Breast epithelium (tissue), 4 donors: Measurements from ENCODE around the gene LCLAT1. TPM values are rescaled to one million over a fixed set of nuclear protein-coding genes. Genes with fewer than 3 reads are reported as not detected.

Experiments
- DNase-seq, 2 donors: peaks; one replicate each; pipeline ENCODE4 v3.0.0-alpha.2; 2019; ENCODE audit warnings: low spot score in 2 of 2
- H3K27ac ChIP-seq, 2 donors: fragments of 200-600 bp; sonication (generic) in 1 of 2; one replicate each; pipeline ENCODE4 v1.5.1; 2016 to 2019; ENCODE audit warnings: mild to moderate bottlenecking in 1 of 2
- H3K27me3 ChIP-seq, 2 donors: fragments of 200-600 bp; sonication (generic) in 1 of 2; one replicate each; pipeline versions ENCODE4 v1.5.1 to v1.6.0; 2017 to 2019; ENCODE audit warnings: control low read depth in 1 of 2, mild to moderate bottlenecking in 1 of 2
- H3K36me3 ChIP-seq: fragments of 200-600 bp; one replicate; pipeline ENCODE4 v1.5.1; 2019
- H3K4me1 ChIP-seq, 2 donors: fragments of 200-600 bp; sonication (generic); one replicate each; pipeline ENCODE4 v1.5.1; 2016 to 2019; ENCODE audit warnings: control low read depth in 1 of 2
- H3K4me3 ChIP-seq, 3 donors: fragments of 200-600 bp; sonication (generic); 1 replicate in 2 of 3; 2 replicates in 1 of 3; pipeline ENCODE4 v1.5.1; 2016 to 2019; ENCODE audit warnings: mild to moderate bottlenecking in 3 of 3, moderate library complexity in 2 of 3
- H3K9me3 ChIP-seq, 2 donors: fragments of 200-600 bp; sonication (generic) in 1 of 2; one replicate each; pipeline ENCODE4 v1.5.1; 2016 to 2019; ENCODE audit warnings: control low read depth in 1 of 2
- CTCF ChIP-seq, 3 donors: fragments of 450-650 bp; IDR thresholded peaks; one replicate each; pipeline ENCODE4 v1.5.1; 2016 to 2017; ENCODE audit warnings: antibody characterized with exemption in 3 of 3, mild to moderate bottlenecking in 3 of 3, moderate library complexity in 3 of 3
- POLR2A ChIP-seq: fragments of 450-650 bp; IDR thresholded peaks from one replicate; pipeline ENCODE4 v1.6.1; 2016; ENCODE audit warnings: antibody characterized with exemption, mild to moderate bottlenecking, moderate library complexity
- POLR2AphosphoS5 ChIP-seq, 3 donors: sonication (generic); formaldehyde crosslinking; IDR thresholded peaks; one replicate each; pipeline ENCODE4 v1.6.1; 2017; ENCODE audit warnings: antibody characterized with exemption in 3 of 3
- intact Hi-C: fragments of 100-400 bp; cut with DNase I; formaldehyde crosslinking; loops from one replicate; pipeline ENCODE4 v1.15.1; 2023; ENCODE audit warnings: low total_unique reads
- total RNA-seq, 3 donors: library from RNA; depleted of rRNA; stranded (reverse); fragments of >200 nt; gene quantifications; one replicate each; pipeline ENCODE4 v1.1.0, GENCODE V29; 2016

Gene LCLAT1
- total RNA-seq, 3 donors from 2014 or later = 8.0 to 20.6 (median 19.7) TPM

GRCh38 chr2:30410217-30410616 is 36.8 kb upstream of the LCLAT1 start:
- no peak overlapping the region for H3K27ac ChIP-seq
- H3K36me3 ChIP-seq = no peaks in the 10 kb centered on the region
- H3K9me3 ChIP-seq = no peaks in the 10 kb centered on the region
- TF ChIP-seq POLR2A = no peak
- no peak for TF ChIP-seq CTCF (IDR thresholded peaks at IDR 0.05)
- TF ChIP-seq POLR2AphosphoS5 (IDR thresholded peaks at IDR 0.05) = no peak
- H3K4me1 ChIP-seq = no peaks in the 10 kb centered on the region
- H3K27me3 ChIP-seq = no peaks in the 10 kb centered on the region
- DNase-seq = no peak
- intact Hi-C loops = no loop called here
- no peak overlapping the region for H3K4me3 ChIP-seq

- Histone ChIP-seq H3K9me3 (no peaks in the 10 kb centered on the region), H3K4me1 (no peaks in the 10 kb centered on the region), H3K27ac (peak overlapping the region in 1 of 2 donors; percentile 22), H3K4me3 (no peak overlapping the region), H3K27me3 (no peaks in the 10 kb centered on the region), H3K36me3 (no peaks in the 10 kb centered on the region)
- TF ChIP-seq POLR2AphosphoS5 (IDR thresholded peaks at IDR 0.05) = peak in 1 of 3 donors; percentile 24
- TF ChIP-seq POLR2A = no peak
- TF ChIP-seq CTCF (IDR thresholded peaks at IDR 0.05) = no peak
- intact Hi-C loops = no loop called here
- no peak for DNase-seq
Measured at GRCh38 chr2:30412047-30412683, 34.9 kb upstream of the LCLAT1 start.

DNA sequence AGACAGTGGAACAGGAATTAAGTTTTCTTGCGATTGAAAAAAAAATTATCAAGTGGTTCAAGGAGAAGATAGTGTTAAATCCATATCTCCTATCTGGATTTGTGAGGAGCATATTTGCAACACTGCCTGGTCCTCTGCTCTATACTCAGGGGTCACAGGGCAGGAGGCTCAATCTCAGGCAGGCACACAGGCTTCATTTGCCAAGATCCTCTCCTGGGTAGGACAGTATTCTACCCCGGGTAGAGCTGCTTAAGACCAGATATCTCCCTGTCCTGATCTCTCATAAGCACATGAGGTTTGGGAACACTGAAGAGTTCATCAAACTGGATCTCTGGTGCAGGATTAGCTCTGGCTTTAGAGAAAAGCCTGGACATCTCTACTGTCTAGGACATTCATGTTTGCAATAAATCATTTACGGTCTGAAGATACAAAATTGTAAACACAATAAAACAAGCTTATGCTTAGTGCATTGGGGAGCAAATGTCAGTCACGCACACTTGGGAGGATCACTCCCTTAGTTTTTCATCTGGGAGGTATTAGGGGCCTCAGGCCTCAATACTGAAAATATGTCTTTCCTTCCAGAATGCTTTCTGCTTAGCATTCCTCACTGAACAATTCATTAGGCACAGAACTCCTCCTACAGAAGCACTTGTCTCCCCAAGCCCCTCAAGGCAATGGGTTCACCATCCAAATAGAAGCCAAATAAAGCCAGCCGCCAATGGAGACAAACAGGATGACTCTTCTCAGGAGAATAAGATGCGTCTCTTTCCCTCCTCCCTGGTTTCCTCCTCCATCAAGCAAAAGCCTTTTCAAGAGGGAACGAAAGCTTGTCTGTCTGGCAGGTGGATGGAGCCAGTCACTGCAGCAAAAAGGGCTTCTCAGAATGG is 34.1 kb upstream of the LCLAT1 start:
- intact Hi-C loops = no loop called here
- no peaks in the 10 kb centered on the region for H3K9me3 ChIP-seq
- no peaks in the 10 kb centered on the region for H3K36me3 ChIP-seq
- TF ChIP-seq POLR2AphosphoS5 (IDR thresholded peaks at IDR 0.05) = no peak
- no peak for TF ChIP-seq POLR2A
- DNase-seq = no peak
- H3K4me1 ChIP-seq = no peaks in the 10 kb centered on the region
- H3K4me3 ChIP-seq = no peak overlapping the region
- H3K27me3 ChIP-seq = no peaks in the 10 kb centered on the region
- peak overlapping the region in 1 of 2 donors; percentile 55 for H3K27ac ChIP-seq

- no peaks in the 10 kb centered on the region for H3K4me1 ChIP-seq
- intact Hi-C loops = no loop called here
- TF ChIP-seq POLR2AphosphoS5 (IDR thresholded peaks at IDR 0.05) = no peak
- no peak for TF ChIP-seq CTCF (IDR thresholded peaks at IDR 0.05)
- TF ChIP-seq POLR2A = no peak
- H3K4me3 ChIP-seq = no peak overlapping the region
- no peaks in the 10 kb centered on the region for H3K9me3 ChIP-seq
- DNase-seq = no peak
- no peaks in the 10 kb centered on the region for H3K36me3 ChIP-seq
- no peaks in the 10 kb centered on the region for H3K27me3 ChIP-seq
- H3K27ac ChIP-seq = no peak overlapping the region
Measured at GRCh38 chr2:30414961-30415360, 32.1 kb upstream of the LCLAT1 start.

- Histone ChIP-seq H3K36me3 (no peaks in the 10 kb centered on the region), H3K4me3 (no peak overlapping the region), H3K9me3 (no peaks in the 10 kb centered on the region), H3K4me1 (peaks cover 0 to 6% of the 10 kb centered on the region in 2 donors), H3K27me3 (no peaks in the 10 kb centered on the region), H3K27ac (peak overlapping the region; percentile 22 to 53)
- peak in 1 of 2 donors; percentile 50 for DNase-seq
- intact Hi-C loops = no loop called here
- no peak for TF ChIP-seq POLR2A
- no peak for TF ChIP-seq CTCF (IDR thresholded peaks at IDR 0.05)
- peak in 2 of 3 donors; percentile 24 to 72 for TF ChIP-seq POLR2AphosphoS5 (IDR thresholded peaks at IDR 0.05)
Measured at GRCh38 chr2:30417253-30417652, 29.8 kb upstream of the LCLAT1 start.
